CD4-positive, alpha-beta T cell treated with Interleukin-4 for 1 hour (primary cell): ENCODE measurements around the gene TM9SF3.

Experiments
- DNase-seq, 2 donors: peaks; one replicate each; pipeline ENCODE4 v3.0.0-alpha.2; 2020 to 2022

TM9SF3 gene

DNA sequence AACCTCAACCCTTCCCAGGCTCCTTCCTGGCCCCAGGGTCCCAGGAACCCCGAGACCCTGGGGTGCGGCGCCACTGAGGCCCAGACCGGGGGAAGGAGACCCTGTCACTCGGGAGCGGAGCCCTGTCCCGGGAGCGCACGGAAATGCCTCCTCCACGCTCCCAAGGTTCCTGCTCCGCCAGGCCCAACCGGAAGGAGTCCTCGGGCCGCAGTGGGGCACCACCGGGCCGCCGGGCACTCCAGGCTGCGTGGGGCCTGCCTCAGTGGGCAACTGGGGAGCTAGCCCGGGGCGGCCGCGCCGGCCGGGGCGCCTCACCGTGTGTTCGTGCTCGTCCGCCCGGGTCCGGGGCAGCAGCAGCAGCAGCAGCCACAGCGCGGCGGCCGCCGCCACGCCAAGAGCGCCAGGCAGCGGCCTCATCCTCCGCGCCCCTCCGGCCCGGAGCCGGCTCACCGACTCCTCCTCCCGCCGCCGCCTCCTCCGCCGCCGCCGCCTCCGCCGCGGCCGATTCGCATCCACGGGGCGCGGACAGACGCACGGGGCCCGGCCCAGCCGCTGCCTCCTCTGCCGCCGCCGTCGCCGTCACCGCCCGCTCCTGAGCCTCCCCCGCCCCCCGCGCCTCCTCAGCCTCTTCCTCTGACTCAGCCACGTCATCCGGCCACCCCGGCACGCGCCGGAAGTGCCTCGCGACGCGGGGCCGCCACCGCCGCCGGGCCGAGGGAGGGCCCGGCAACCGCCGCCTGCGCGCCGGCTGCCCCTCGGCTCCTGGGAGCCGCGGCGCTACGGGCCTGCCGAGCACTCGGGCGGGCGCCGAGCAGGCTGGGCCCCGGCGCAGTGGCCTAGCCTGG is at the start of gene TM9SF3:
TSS of gene TM9SF3 (minus strand) at position 594 of the 845 bp plus-strand sequence. CDS start at position 417, 177 bp downstream.
- peak; percentile 92 to 93 for DNase-seq

GRCh38 chr10:96636551-96636950 is 49.7 kb upstream of the TM9SF3 start:
- no peak for DNase-seq

DNA sequence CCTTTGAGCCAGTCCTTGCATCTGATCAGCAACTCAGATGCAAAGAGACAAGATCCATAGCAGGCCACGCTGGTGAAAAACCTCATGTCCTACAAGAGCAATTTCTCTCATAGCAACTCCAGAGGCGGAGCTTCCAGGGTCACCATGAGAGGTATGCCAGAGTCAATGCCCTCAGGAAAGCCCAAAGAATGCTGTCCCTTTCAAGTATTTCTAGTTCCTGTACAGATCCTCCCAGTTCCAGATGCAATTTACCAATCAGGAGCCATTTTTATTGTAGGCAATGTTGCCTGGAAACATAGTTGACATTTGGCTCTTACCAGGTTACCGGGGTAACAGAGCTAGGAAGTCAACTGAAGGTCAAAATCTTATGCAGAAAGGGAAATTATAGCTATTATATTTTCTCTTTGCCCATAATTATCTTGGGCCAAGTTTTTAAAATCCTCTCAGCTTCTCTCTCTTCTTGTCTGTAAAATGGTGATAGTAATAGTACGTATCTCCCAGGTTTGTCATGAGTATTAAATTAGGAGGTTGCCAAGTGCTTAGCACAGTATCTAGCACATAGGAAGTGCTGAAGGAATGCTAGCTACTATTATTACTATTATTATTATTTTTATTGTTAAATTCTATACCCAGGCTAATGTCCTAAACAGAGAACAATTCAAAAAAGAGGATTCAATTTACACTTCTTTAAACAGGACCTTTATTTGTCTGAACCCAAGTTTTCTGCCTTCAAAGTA is 46.3 kb upstream of the TM9SF3 start:
- DNase-seq = no peak

DNA sequence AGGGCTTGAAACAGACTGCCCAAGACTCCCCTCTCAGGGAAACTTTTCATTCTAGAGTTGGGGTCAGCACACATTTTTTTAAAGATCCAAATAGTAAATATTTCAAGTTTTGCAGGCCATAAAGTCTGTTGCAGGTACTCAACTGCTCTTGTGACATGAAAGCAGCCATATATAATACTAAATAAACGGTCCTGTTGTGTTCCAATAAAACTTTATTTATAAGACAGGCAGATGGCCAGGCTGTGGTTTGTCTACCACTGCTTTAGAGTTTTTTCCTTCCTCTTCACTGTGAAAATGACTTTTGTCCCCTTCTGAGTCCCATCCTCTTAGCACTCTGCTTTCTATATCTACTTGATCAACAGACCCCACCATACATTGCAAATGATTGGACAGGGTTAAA is 40.5 kb upstream of the TM9SF3 start:
- no peak for DNase-seq

GRCh38 chr10:96626795-96627194 is 40.0 kb upstream of the TM9SF3 start:
- DNase-seq = peak in 1 of 2 donors; percentile 9

DNA sequence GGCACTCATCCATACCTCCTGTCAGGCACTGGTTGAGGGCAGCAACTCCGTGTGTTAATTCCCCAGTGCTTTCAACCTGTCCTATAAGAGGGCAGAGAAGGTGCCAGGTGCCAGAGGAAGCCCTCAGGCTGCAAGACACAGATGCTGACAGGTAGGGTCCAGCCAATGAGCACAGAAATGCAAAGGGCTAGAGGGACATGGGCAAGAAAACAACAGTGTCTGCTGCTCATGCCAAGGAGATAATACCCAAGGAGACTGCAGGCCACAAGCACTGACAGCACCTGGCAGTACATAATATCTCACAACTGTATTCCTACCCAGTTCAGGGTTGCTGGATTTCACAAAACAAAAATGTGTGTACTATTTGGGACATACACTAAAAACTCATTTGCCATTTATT is 38.4 kb upstream of the TM9SF3 start:
- DNase-seq = no peak

DNA sequence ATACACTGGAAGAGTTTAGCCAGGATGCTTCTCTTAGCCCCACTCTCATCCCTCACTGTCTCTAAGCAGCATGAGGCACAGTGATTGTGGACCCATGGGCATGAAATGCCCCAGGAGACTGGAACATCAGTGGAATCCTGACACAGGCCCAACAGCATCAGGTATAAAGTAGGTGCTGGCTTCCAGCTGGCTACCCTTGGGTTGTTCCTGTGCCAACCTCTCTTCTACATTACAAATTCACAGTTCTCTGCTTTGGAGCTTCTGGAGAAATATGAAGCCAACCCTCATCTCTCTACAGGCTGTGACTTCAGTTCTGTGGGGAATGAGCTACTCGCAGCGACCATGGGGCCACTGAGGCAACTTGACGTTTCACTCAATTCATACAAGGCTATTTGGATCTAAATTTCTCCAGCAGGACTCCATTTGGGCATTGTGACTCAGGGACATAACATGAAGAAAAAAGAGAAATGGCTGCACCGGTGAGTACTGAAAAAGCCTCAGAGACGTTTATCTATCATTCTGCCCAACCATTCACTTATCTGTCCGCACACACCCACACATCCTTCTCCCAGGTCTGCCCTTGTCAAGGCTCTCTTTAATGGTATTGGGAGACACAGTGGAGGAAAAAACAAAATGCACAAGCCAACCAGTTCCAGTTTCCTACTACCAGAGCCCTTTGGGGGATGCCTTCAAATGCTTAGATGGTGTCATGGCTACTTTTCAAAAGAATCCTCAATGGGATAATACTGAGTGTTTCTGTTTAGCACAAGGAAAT is 35.4 kb upstream of the TM9SF3 start:
- DNase-seq = no peak

DNA sequence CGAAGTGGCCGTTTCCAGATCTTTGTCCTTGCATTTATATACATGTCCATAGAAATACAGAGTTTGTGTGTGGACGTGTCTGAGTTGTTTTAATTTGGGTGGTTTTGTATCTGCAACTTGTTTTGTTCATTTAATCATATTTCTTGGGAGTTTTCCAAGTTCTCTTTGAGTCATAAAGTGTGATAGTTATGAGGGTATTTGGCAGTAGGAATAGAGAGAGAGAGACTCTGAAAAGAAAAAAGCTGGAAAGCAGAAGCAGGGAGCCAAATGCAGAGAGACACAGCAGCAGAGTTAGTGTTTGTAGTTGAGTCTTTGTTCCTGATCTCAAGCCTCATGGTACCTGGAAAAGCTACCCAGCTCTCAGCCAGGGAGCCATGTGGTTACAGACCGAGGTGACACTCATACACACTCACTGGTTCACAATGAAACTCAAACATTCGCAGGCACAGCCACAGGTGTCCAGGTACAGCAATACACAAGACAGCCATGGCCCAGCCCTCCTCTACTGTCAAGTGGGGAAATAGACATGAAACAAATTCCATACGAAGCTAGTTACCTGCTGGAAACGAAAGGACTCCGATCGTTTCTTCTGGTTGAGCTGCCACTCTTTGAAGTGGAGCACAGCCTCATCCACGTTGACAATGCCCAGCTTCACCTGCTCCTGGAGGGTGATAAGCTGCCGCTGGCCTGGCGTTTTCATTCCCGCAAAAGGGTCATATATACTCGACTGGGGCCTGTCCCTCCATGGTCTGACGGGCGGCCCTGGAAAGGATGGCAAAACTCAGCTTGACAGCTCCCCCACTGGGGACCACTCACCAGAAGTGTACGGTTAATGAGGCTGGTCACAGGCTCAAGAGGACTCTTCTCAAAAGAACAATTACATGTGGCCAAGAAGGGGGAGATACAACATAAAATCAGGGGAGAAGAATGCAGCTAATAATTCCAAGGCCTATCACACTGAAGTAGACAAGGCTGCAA is 33.3 kb upstream of the TM9SF3 start:
- DNase-seq = no peak

DNA sequence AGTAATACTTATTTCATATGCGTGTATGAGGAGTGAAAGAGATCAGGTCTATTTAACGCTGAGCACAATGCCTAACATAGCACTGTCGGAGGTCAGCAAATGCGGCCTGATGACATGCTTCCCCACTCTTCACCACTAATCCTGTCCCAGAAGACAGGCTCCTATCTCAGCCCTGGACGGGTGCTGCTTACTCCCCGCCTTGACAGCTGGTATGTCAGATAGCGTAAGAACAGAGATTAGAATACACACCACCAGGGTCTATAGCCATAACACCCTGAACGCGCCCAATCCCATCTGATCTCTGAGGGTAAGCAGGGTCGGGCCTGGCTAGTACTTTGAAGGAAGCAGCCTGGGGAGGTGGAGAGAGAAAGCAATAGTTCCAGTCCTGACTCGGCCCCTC is 32.3 kb upstream of the TM9SF3 start:
- DNase-seq = no peak

DNA sequence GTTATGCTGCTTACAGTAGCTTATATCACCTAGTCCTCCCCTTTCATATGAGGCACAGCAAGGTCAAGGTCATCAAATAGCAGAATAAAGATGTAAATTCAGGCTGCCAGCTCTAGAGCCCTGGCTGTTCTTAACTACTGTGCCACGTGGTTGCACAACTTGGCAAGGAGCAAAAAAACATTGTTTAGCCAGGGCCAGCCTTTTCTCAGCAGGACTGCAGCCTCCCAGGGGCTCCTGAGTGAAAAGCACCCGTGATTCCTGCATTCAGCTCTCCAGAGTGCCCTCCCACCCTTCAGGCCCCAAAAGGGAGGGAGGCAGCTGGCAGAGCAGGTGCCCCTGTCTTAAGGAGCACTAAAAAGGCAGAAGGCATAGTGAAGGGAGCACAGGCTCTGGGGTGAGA is 31.8 kb upstream of the TM9SF3 start:
- no peak for DNase-seq

DNA sequence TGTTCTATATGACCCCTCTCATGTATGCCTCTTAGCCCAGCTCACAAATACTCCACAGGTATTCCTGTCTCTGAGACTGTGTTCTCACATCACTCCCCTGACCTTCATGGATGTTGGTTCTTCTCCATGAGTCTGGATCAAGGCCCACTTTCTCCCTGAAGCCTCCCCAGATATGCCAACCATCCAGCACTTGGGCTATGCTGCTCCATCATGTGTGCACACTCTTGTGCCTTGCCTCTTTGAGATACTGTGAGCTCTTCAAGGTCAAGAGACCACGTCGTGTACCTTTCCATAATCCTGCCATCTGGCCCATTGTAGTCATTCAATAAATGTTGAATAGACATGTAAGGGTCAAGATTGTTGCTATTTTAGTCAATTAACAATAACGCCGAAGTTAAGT is 30.1 kb upstream of the TM9SF3 start:
- DNase-seq = no peak

GRCh38 chr10:96614515-96614914 is 27.7 kb upstream of the TM9SF3 start:
- DNase-seq = no peak

- no peak for DNase-seq
Observed at GRCh38 chr10:96613576-96613975, 26.8 kb upstream of the TM9SF3 start.

DNA sequence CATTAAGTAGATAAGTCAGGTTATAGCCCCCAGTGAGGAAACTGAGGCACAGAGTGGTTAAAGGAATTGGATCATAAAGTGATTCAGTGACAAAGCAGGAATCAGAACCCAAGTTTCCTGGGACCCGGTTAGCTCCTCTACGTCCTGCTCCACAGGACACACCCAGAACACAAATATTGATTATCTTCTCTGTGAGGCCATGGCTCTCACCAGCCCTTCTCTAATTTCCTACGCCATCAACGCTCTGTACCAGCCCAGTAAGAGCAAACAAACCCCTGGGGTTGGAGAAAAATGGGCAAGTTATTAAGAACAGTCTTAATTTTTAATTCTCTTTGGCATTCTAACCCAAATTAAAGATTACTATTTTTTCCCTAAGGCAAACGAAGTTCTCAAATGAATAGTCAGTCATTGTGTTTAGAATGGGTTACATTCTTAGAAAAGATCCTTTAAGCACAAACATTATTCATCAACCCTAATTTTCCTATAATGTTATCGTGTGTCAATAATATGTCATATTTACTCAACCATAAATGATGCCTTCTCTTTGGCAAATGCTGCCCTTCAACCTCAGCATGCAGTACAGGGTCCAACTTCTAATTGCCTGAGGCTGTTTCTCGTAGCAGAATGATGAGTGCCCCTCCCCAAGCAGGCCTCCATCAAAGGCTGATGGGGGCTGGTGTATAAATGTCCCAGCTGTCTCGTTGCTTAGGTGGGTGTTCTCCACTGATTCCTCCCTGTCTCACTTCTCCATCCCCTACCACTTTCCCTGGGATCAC is 25.4 kb upstream of the TM9SF3 start:
- no peak for DNase-seq

GRCh38 chr10:96610817-96611216 is 24.0 kb upstream of the TM9SF3 start:
- DNase-seq = peak in 1 of 2 donors; percentile 3

- DNase-seq = no peak
Observed at GRCh38 chr10:96609510-96609909, 22.7 kb upstream of the TM9SF3 start.

DNA sequence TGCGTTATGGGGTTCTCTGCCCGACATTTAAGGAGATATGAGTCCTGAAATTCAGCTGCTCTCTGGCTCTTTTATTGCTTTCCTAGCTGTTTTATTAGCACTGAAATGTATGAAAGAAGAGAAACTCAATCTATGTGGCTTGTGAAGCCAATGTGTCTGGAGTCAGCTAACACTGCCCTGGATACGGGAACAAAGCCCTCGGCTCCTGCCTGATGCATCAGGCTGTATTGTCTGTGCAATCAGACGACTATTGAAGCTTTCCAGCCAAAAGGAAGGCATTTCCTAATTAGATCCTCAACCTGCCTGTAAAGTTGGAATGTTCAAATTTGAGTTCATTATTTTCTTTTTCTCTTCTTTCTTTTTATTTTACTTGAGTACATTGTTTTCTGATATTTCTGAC is 22.0 kb upstream of the TM9SF3 start:
- no peak for DNase-seq

DNA sequence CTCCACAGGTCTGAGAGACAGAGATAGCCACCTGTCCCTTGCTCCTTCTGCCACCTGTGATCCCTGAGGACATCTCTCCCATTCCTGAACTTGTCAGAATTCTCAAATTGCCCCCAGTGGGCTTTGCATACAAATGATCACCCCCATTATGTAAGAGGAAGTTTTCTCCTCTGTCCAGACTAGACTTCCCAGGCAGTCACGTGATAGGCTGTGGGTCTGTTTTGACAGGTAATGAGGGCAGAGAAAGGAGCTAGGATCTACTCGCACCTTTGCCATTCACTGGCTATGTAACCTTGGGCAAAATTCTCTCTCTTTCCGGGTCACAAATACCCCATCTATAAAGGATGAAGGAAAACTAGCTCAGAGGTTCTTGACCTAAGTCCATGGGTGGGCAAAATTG is 21.4 kb upstream of the TM9SF3 start:
- no peak for DNase-seq

DNA sequence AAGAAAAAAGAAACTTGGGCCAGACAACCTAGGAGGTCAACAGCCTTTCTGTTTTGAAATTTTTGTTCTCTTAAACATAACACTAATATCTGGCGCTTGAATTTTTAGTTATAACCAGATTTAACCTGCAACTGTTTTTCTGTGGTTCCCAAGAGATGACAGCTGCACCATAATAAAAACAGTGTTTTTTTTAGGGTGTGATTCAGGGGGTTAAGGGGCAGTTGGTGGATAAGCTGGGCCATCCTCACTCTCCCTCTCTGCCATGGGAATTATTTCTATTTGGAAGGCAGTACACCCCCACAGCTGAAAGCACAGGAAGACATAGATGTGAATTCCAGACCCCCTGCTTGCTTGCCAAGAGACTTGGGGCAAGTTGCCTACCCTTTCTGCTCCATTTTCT is 20.1 kb upstream of the TM9SF3 start:
- no peak for DNase-seq

GRCh38 chr10:96606216-96606615 is 19.4 kb upstream of the TM9SF3 start:
- no peak for DNase-seq

- DNase-seq = no peak
Observed at GRCh38 chr10:96600337-96600736, 13.5 kb upstream of the TM9SF3 start.
